OCI-LY1 (cell line): Measurements from ENCODE around the gene DNAH9.

Source experiments
- H2AFZ ChIP-seq: fragments of 200-600 bp; sonication (generic), shearing (Covaris generic); 2 replicates; pipeline ENCODE4 v1.6.0; 2014; ENCODE audit warnings: antibody characterized with exemption, mild to moderate bottlenecking, low read length
- H3F3A ChIP-seq: fragments of 200-600 bp; sonication (generic), shearing (Covaris generic); 2 replicates; pipeline ENCODE4 v1.6.0; 2014; ENCODE audit warnings: mild to moderate bottlenecking, antibody characterized with exemption, low read length, moderate library complexity; ENCODE audit not compliant: insufficient read depth
- H3K27ac ChIP-seq: fragments of 200-600 bp; sonication (generic); 2 replicates; pipeline ENCODE4 v1.5.1; 2014; ENCODE audit warnings: low read length, mixed run types, mild to moderate bottlenecking, low read depth; ENCODE audit not compliant: poor library complexity, severe bottlenecking
- H3K27me3 ChIP-seq: fragments of 200-600 bp; sonication (generic); 2 replicates; pipeline ENCODE4 v1.6.0; 2014; ENCODE audit warnings: antibody characterized with exemption, mild to moderate bottlenecking, low read length, moderate library complexity; ENCODE audit not compliant: insufficient read depth
- H3K36me3 ChIP-seq: fragments of 200-600 bp; sonication (generic); 2 replicates; pipeline ENCODE4 v1.6.1; 2014; ENCODE audit warnings: mild to moderate bottlenecking, antibody characterized with exemption, low read length, moderate library complexity, mixed read lengths; ENCODE audit not compliant: insufficient read depth
- H3K4me1 ChIP-seq: fragments of 200-600 bp; sonication (generic); 2 replicates; pipeline ENCODE4 v1.5.1; 2014; ENCODE audit warnings: mild to moderate bottlenecking, low read length, moderate library complexity; ENCODE audit not compliant: insufficient read depth, severe bottlenecking
- H3K4me2 ChIP-seq: fragments of 200-600 bp; sonication (generic), shearing (Covaris generic); 2 replicates; pipeline ENCODE4 v1.6.1; 2014; ENCODE audit warnings: low read length
- H3K4me3 ChIP-seq: fragments of 200-600 bp; sonication (generic); 2 replicates; pipeline ENCODE4 v1.5.1; 2014; ENCODE audit warnings: low read length, low read depth, mild to moderate bottlenecking, mixed read lengths; ENCODE audit not compliant: poor library complexity, severe bottlenecking
- H3K79me2 ChIP-seq: fragments of 200-600 bp; shearing (Covaris generic); 2 replicates; pipeline ENCODE4 v1.6.1; 2016; ENCODE audit warnings: mixed run types, low read length, mixed read lengths; ENCODE audit not compliant: insufficient read depth
- H3K9ac ChIP-seq: fragments of 200-600 bp; sonication (generic), shearing (Covaris generic); 2 replicates; pipeline ENCODE4 v1.6.1; 2014; ENCODE audit warnings: mild to moderate bottlenecking, low read length, mixed read lengths
- H3K9me2 ChIP-seq: fragments of 200-600 bp; sonication (generic), shearing (Covaris generic); 2 replicates; pipeline ENCODE4 v1.6.1; 2014; ENCODE audit warnings: low read depth, mild to moderate bottlenecking, low read length, mixed read lengths
- H3K9me3 ChIP-seq: fragments of 200-600 bp; shearing (Covaris generic); 2 replicates; pipeline ENCODE4 v1.6.1; 2014; ENCODE audit warnings: low read length, mixed read lengths
- H4K20me1 ChIP-seq: fragments of 200-600 bp; sonication (generic), shearing (Covaris generic); 2 replicates; pipeline ENCODE4 v1.6.0; 2016; ENCODE audit warnings: mild to moderate bottlenecking, low read length; ENCODE audit not compliant: insufficient read depth
- EZH2 ChIP-seq: fragments of 200-600 bp; sonication (generic), shearing (Covaris generic); IDR thresholded peaks from 2 replicates; pipeline ENCODE4 v1.8.0; 2017; ENCODE audit warnings: borderline replicate concordance, mixed run types, mild to moderate bottlenecking, antibody characterized with exemption, low read length, moderate library complexity, mixed read lengths
- TF ChIP-seq, protein P1 (sequence below): fragments of 200-600 bp; sonication (generic), shearing (Covaris generic); IDR thresholded peaks from 2 replicates; pipeline ENCODE4 v1.5.1; 2017; ENCODE audit warnings: mild to moderate bottlenecking, antibody characterized with exemption, low read length, moderate library complexity, mixed read lengths

The DNAH9 gene

GRCh38 chr17:11690681-11691080, 92.4 kb downstream of the DNAH9 start:
- Histone ChIP-seq H3K4me1 (no peaks in the 10 kb centered on the region), H3K36me3 (no peaks in the 10 kb centered on the region), H3K9me2 (no peaks in the 10 kb centered on the region), H3K79me2 (no peaks in the 10 kb centered on the region), H4K20me1 (no peaks in the 10 kb centered on the region), H3K4me2 (no peak overlapping the region), H3F3A (no peaks in the 10 kb centered on the region), H3K4me3 (no peak overlapping the region), H3K27me3 (no peaks in the 10 kb centered on the region), H3K9ac (no peak overlapping the region), H3K27ac (no peak overlapping the region), H2AFZ (no peak overlapping the region), H3K9me3 (no peaks in the 10 kb centered on the region)
- TF ChIP-seq, protein P1, sequence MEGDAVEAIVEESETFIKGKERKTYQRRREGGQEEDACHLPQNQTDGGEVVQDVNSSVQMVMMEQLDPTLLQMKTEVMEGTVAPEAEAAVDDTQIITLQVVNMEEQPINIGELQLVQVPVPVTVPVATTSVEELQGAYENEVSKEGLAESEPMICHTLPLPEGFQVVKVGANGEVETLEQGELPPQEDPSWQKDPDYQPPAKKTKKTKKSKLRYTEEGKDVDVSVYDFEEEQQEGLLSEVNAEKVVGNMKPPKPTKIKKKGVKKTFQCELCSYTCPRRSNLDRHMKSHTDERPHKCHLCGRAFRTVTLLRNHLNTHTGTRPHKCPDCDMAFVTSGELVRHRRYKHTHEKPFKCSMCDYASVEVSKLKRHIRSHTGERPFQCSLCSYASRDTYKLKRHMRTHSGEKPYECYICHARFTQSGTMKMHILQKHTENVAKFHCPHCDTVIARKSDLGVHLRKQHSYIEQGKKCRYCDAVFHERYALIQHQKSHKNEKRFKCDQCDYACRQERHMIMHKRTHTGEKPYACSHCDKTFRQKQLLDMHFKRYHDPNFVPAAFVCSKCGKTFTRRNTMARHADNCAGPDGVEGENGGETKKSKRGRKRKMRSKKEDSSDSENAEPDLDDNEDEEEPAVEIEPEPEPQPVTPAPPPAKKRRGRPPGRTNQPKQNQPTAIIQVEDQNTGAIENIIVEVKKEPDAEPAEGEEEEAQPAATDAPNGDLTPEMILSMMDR: no peak
- TF ChIP-seq EZH2: no peak

DNA sequence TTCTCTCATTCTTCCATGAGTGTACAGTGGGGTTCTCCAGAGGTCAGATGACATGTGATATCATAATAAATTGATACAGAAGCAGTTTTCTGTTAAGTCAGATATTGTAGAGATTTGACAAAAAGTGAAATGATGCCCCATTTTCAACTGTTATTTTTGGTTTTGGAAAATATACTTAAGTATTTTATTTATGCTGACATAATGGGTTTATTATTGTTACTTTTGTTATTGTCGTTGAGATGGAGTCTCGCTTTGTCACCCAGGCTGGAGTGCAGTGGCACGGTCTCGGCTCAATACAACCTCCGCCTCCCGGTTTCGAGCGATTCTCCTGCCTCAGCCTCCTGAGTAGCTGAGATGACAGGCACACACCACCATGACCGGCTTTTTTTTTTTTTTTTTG, 94.4 kb downstream of the DNAH9 start:
- H3K9me2 ChIP-seq: no peaks in the 10 kb centered on the region

DNA sequence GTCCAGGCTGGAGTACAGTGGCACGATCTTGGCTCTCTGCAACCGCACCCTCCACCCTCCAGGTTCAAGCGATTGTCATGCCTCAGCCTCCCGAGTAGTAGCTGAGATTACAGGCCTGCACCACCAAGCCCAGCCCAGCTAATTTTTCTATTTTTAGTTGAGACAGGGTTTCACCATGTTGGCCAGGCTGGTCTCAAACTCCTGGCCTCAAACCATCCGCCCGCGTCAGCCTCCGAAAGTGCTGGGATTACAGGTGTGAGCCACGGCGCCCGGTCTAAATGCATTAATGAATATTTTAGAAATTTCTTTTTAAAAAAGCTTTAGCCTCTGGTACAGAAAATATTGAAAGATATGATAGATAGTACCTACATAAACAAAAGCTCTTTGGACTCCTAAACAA, 95.0 kb downstream of the DNAH9 start:
- H3K4me2 ChIP-seq: no peak overlapping the region
- H3K27me3 ChIP-seq: no peaks in the 10 kb centered on the region
- no peak overlapping the region for H2AFZ ChIP-seq
- H3K9me2 ChIP-seq: no peaks in the 10 kb centered on the region
- no peaks in the 10 kb centered on the region for H4K20me1 ChIP-seq
- H3K9me3 ChIP-seq: no peaks in the 10 kb centered on the region
- no peak overlapping the region for H3K4me3 ChIP-seq
- no peak overlapping the region for H3K9ac ChIP-seq
- no peaks in the 10 kb centered on the region for H3K79me2 ChIP-seq
- H3K4me1 ChIP-seq: no peaks in the 10 kb centered on the region
- TF ChIP-seq, protein P1: no peak
- TF ChIP-seq EZH2: no peak
- no peak overlapping the region for H3K27ac ChIP-seq
- H3K36me3 ChIP-seq: no peaks in the 10 kb centered on the region
- no peaks in the 10 kb centered on the region for H3F3A ChIP-seq

More for the DNA sequence above, 94.4 kb downstream of the DNAH9 start:
- Histone ChIP-seq H3K4me1 (no peaks in the 10 kb centered on the region), H3K27me3 (no peaks in the 10 kb centered on the region), H3K79me2 (no peaks in the 10 kb centered on the region), H4K20me1 (no peaks in the 10 kb centered on the region), H3K4me3 (no peak overlapping the region), H3K4me2 (no peak overlapping the region), H3K36me3 (no peaks in the 10 kb centered on the region), H2AFZ (no peak overlapping the region), H3F3A (no peaks in the 10 kb centered on the region), H3K9me3 (no peaks in the 10 kb centered on the region), H3K9ac (no peak overlapping the region), H3K27ac (no peak overlapping the region)
- TF ChIP-seq EZH2: no peak
- TF ChIP-seq, protein P1: no peak
